Prostate gland (tissue), 2 donors: ENCODE results near the gene FAM241A. TPM values are rescaled to one million over a fixed set of nuclear protein-coding genes. Genes with fewer than 3 reads are reported as not detected.

ENCODE experiments used
- DNase-seq: peaks from one replicate; pipeline ENCODE4 v3.0.0-alpha.2; 2019; ENCODE audit warnings: low spot score
- H3K27ac ChIP-seq, 2 donors: fragments of 200-600 bp; sonication (generic); 2 replicates each; pipeline ENCODE4 v1.5.1; 2017 to 2019
- H3K27me3 ChIP-seq: fragments of 200-600 bp; sonication (generic); replicated peaks from 2 replicates; pipeline ENCODE4 v1.5.1; 2019; ENCODE audit not compliant: insufficient read depth
- H3K36me3 ChIP-seq, 2 donors: fragments of 200-600 bp; sonication (generic); 1 replicate in 1 of 2; 2 replicates in 1 of 2; pipeline versions ENCODE4 v1.5.1 to v1.8.1; 2017 to 2019
- H3K4me1 ChIP-seq: fragments of 200-600 bp; sonication (generic); replicated peaks from 2 replicates; pipeline ENCODE4 v1.5.1; 2019
- H3K4me3 ChIP-seq, 2 donors: fragments of 200-600 bp; sonication (generic); 2 replicates each; pipeline ENCODE4 v1.5.1; 2017 to 2019
- H3K9me3 ChIP-seq: fragments of 200-600 bp; sonication (generic); 2 replicates; pipeline ENCODE4 v1.5.1; 2017
- POLR2A ChIP-seq: fragments of 450-650 bp; IDR thresholded peaks from one replicate; pipeline ENCODE4 v1.6.1; 2016; ENCODE audit warnings: antibody characterized with exemption, mild to moderate bottlenecking
- POLR2AphosphoS5 ChIP-seq: sonication (generic); formaldehyde crosslinking; IDR thresholded peaks from one replicate; pipeline ENCODE4 v1.6.1; 2017; ENCODE audit warnings: antibody characterized with exemption
- WGBS: methylation state at CpG from one replicate; pipeline ENCODE4 v1.1.5; 2018; 5-methylcytosine and 5-hydroxymethylcytosine counted together
- intact Hi-C: fragments of 100-400 bp; cut with DNase I; formaldehyde crosslinking; loops from one replicate; pipeline ENCODE4 v1.14.2; 2022
- total RNA-seq, 2 donors: library from RNA; depleted of rRNA; stranded (reverse); fragments of >200 nt; gene quantifications; one replicate each; pipeline ENCODE4 v1.1.0, GENCODE V29; 2016
- TF ChIP-seq, protein P1 (sequence below), 4 experiments: fragments of 200-600 bp in 2 of 4; fragments of 450-650 bp in 2 of 4; sonication (generic) in 2 of 4; IDR thresholded peaks; 1 replicate in 3 of 4; 2 replicates in 1 of 4; pipeline ENCODE4 v1.5.1; 2016 to 2019; ENCODE audit warnings: antibody characterized with exemption in 4 of 4, mild to moderate bottlenecking in 2 of 4, moderate library complexity in 2 of 4

FAM241A gene
- total RNA-seq, 2 donors from 2014 or later, result 3.6 to 3.7 TPM

DNA sequence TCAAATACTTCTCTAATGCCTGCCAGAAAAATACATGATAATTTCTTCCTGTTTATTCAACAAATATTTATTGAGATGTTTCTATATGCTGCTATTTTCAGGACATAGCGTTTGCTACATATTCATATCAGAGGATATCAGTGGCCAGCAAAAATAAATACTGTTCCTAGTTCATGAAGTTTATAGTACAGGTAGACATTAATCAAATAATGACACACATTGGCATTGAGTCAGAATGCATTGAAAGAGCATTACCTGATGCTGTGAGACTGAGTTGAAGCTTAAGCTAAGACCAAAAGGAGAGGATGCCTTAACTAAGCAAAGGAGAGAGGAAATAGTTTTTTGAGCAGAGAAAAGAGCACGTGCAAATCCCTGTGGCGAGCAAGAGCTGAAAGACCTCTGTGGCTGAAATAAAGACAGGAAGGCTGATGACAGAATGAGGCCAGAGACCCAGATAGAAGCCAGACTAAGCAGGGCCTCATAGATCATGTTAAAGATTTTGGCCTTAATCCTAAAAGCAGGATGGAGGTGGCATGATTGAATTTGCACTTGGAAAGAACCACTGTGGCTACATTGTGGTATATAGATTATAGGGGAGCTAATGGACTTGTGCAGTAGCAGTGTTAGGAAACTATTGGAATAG lies 36.2 kb downstream of the FAM241A start:
- no peak overlapping the region for H3K27ac ChIP-seq
- DNase-seq, result no peak
- H3K36me3 ChIP-seq, result no peaks in the 10 kb centered on the region
- TF ChIP-seq, protein P1, sequence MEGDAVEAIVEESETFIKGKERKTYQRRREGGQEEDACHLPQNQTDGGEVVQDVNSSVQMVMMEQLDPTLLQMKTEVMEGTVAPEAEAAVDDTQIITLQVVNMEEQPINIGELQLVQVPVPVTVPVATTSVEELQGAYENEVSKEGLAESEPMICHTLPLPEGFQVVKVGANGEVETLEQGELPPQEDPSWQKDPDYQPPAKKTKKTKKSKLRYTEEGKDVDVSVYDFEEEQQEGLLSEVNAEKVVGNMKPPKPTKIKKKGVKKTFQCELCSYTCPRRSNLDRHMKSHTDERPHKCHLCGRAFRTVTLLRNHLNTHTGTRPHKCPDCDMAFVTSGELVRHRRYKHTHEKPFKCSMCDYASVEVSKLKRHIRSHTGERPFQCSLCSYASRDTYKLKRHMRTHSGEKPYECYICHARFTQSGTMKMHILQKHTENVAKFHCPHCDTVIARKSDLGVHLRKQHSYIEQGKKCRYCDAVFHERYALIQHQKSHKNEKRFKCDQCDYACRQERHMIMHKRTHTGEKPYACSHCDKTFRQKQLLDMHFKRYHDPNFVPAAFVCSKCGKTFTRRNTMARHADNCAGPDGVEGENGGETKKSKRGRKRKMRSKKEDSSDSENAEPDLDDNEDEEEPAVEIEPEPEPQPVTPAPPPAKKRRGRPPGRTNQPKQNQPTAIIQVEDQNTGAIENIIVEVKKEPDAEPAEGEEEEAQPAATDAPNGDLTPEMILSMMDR (IDR thresholded peaks at IDR 0.05), result no peak
- TF ChIP-seq POLR2A, result no peak
- no peak for TF ChIP-seq POLR2AphosphoS5
- no peaks in the 10 kb centered on the region for H3K4me1 ChIP-seq
- intact Hi-C loops, result no loop called here
- 75% methylated on average over 3 of the region's 3 CpGs for WGBS
- H3K4me3 ChIP-seq, result no peak overlapping the region
- H3K27me3 ChIP-seq, result no peaks in the 10 kb centered on the region
- H3K9me3 ChIP-seq, result no peaks in the 10 kb centered on the region

DNA sequence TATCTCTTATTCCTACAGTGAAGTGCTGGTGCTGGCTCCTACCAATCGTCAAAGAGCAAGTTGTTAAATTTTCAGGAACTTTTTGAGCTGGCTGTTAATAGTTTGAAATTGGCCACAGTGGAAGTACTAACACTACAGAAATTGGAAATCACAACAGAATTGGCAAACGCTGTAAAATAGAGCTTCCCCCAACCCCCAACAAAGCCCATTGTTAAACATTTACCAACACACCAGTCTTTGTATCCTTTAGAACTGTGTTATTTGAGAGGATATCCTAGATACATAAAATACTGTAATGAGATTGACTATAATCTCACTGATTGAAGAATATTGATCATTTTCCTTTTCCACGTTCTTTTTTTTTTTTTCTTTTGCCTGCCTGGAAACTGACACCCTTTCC lies 37.4 kb downstream of the FAM241A start:
- Histone ChIP-seq H3K36me3 (no peaks in the 10 kb centered on the region), H3K27me3 (no peaks in the 10 kb centered on the region), H3K4me3 (no peak overlapping the region), H3K27ac (no peak overlapping the region), H3K9me3 (no peaks in the 10 kb centered on the region), H3K4me1 (no peaks in the 10 kb centered on the region)
- TF ChIP-seq, protein P1 (IDR thresholded peaks at IDR 0.05), result no peak
- TF ChIP-seq POLR2A (no peak), POLR2AphosphoS5 (no peak)
- DNase-seq, result no peak
- intact Hi-C loops, result no loop called here
- 63% methylated on average over 3 of the region's 3 CpGs for WGBS

DNA sequence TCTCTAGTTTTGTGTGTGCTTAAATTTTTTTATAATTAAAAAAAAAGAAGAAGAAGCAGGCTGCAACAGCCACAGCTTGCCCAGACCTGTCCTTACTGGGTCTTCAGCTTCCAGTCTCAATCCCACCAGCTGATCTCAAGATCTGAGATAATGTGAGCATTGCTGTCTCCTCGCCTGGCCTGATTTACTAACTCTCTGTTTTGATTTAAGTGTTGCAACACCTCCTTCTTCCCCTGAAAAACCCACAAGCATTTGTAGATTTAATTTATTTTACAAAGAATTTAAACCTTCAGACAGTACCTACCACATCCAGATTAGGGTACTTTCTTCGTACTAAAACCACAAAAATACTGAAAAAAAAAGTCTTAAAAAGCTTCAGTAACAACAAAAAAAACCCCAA lies 38.0 kb downstream of the FAM241A start:
- Histone ChIP-seq H3K27ac (no peak overlapping the region), H3K27me3 (no peaks in the 10 kb centered on the region), H3K4me3 (no peak overlapping the region), H3K4me1 (no peaks in the 10 kb centered on the region), H3K9me3 (no peaks in the 10 kb centered on the region), H3K36me3 (no peaks in the 10 kb centered on the region)
- DNase-seq, result no peak
- WGBS, result 57% methylated on average over 2 of the region's 2 CpGs
- intact Hi-C loops, result no loop called here
- no peak for TF ChIP-seq POLR2AphosphoS5
- TF ChIP-seq, protein P1 (IDR thresholded peaks at IDR 0.05), result no peak
- TF ChIP-seq POLR2A, result no peak

DNA sequence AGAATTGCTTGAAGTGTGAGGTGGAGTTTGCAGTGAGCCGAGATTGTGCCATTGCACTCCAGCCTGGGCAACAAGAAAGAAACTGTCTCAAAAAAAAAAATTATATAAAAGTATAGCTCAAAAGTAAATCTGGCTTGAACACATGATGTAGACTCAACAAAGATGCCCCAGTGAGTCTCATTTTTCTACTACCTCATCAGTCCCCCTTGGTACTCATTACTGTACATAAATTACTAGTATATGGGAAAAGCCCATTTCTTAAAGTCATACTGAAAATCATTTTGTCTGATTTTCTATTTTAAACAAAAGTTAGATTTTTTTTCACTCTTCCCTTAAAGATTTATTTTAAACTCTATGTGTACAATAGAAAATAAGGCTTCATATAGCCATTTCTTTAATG lies 39.2 kb downstream of the FAM241A start:
- 100% methylated on average over 1 of the region's 1 CpG for WGBS
- intact Hi-C loops, result no loop called here
- H3K27me3 ChIP-seq, result no peaks in the 10 kb centered on the region
- H3K27ac ChIP-seq, result no peak overlapping the region
- no peaks in the 10 kb centered on the region for H3K4me1 ChIP-seq
- no peaks in the 10 kb centered on the region for H3K36me3 ChIP-seq
- no peak overlapping the region for H3K4me3 ChIP-seq
- no peaks in the 10 kb centered on the region for H3K9me3 ChIP-seq
- TF ChIP-seq, protein P1 (IDR thresholded peaks at IDR 0.05), result no peak
- TF ChIP-seq POLR2AphosphoS5 (no peak), POLR2A (no peak)
- DNase-seq, result no peak

DNA sequence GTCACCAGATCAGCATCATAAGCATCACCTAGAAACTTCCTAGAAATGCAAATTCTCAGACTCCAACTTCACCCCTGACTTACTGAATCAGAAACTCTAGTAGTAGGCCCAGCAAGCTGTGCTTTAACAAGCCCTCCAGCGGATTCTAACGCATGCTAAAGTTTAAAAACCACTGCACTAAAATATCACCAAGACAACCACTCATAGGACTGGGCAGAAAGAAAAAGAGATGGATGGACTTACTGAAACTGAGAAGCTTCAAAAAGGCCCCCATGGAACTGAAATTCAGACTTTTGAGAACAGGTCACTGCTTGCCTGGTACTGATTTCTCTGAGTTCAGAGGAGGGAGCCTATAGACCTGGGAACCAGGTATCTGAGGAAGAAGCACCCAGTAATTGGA lies 40.1 kb downstream of the FAM241A start:
- intact Hi-C loops, result no loop called here
- no peaks in the 10 kb centered on the region for H3K4me1 ChIP-seq
- H3K36me3 ChIP-seq, result no peaks in the 10 kb centered on the region
- DNase-seq, result no peak
- H3K9me3 ChIP-seq, result no peaks in the 10 kb centered on the region
- TF ChIP-seq POLR2A (no peak), POLR2AphosphoS5 (no peak)
- TF ChIP-seq, protein P1 (IDR thresholded peaks at IDR 0.05), result no peak
- no peaks in the 10 kb centered on the region for H3K27me3 ChIP-seq
- no peak overlapping the region for H3K4me3 ChIP-seq
- no peak overlapping the region for H3K27ac ChIP-seq
- WGBS, result 94% methylated on average over 2 of the region's 2 CpGs
